HuH-7 (cell line): Measurements from ENCODE around the gene COL23A1.

Experiments
- DNase-seq: peaks from one replicate; pipeline ENCODE4 v3.0.0; 2011; ENCODE audit warnings: low spot score

Gene COL23A1

GRCh38 chr5:178301641-178302040 lies 288.6 kb downstream of the COL23A1 start:
- no peak for DNase-seq

- no peak for DNase-seq
These were observed 291.8 kb downstream of the COL23A1 start for GRCh38 chr5:178298283-178298807.

- DNase-seq: no peak
These were observed 292.4 kb downstream of the COL23A1 start for GRCh38 chr5:178297751-178298150.

- no peak for DNase-seq
These were observed 294.1 kb downstream of the COL23A1 start for GRCh38 chr5:178296066-178296465.

- DNase-seq: no peak
These were observed 294.6 kb downstream of the COL23A1 start for GRCh38 chr5:178295589-178295988.

- DNase-seq: no peak
These were observed 296.4 kb downstream of the COL23A1 start for GRCh38 chr5:178293815-178294214.

GRCh38 chr5:178293400-178293799 lies 296.8 kb downstream of the COL23A1 start:
- DNase-seq: no peak

GRCh38 chr5:178292826-178293205 lies 297.4 kb downstream of the COL23A1 start:
- DNase-seq: no peak

GRCh38 chr5:178291969-178292825 lies 298.0 kb downstream of the COL23A1 start:
- DNase-seq: no peak

GRCh38 chr5:178291161-178291561 lies 299.0 kb downstream of the COL23A1 start:
- no peak for DNase-seq

- no peak for DNase-seq
These were observed 299.8 kb downstream of the COL23A1 start for GRCh38 chr5:178290376-178290775.

GRCh38 chr5:178289438-178289837 lies 300.8 kb downstream of the COL23A1 start:
- DNase-seq: no peak

GRCh38 chr5:178288401-178289368 lies 301.5 kb downstream of the COL23A1 start:
- no peak for DNase-seq

GRCh38 chr5:178287791-178288105 lies 302.4 kb downstream of the COL23A1 start:
- DNase-seq: no peak

GRCh38 chr5:178287091-178287790 lies 303.0 kb downstream of the COL23A1 start:
- DNase-seq: no peak

GRCh38 chr5:178286226-178287090 lies 303.7 kb downstream of the COL23A1 start:
- DNase-seq: no peak

- no peak for DNase-seq
These were observed 304.6 kb downstream of the COL23A1 start for GRCh38 chr5:178285399-178286225.

- DNase-seq: no peak
These were observed 305.2 kb downstream of the COL23A1 start for GRCh38 chr5:178284996-178285395.

- no peak for DNase-seq
These were observed 306.0 kb downstream of the COL23A1 start for GRCh38 chr5:178284093-178284675.

GRCh38 chr5:178283520-178283919 lies 306.7 kb downstream of the COL23A1 start:
- DNase-seq: no peak
